Measurements from ENCODE around the gene GPR78. TPM values are rescaled to one million over a fixed set of nuclear protein-coding genes. Genes with fewer than 3 reads are reported as not detected.

GPR78 gene
- total RNA-seq, 1 donor from 2014 or later = 3.2 TPM

GRCh38 chr4:8597791-8598190 is 17.6 kb downstream of the GPR78 start:
- Mint-ChIP-seq H3K27me3 (ENCODE audit: low read depth) (peaks cover 12% of the 10 kb centered on the region), H3K4me3 (no peak overlapping the region), H3K4me1 (peaks cover 18% of the 10 kb centered on the region), H3K36me3 (no peaks in the 10 kb centered on the region), H3K27ac (no peak overlapping the region), H3K9me3 (no peaks in the 10 kb centered on the region)
- TF ChIP-seq, protein P1, sequence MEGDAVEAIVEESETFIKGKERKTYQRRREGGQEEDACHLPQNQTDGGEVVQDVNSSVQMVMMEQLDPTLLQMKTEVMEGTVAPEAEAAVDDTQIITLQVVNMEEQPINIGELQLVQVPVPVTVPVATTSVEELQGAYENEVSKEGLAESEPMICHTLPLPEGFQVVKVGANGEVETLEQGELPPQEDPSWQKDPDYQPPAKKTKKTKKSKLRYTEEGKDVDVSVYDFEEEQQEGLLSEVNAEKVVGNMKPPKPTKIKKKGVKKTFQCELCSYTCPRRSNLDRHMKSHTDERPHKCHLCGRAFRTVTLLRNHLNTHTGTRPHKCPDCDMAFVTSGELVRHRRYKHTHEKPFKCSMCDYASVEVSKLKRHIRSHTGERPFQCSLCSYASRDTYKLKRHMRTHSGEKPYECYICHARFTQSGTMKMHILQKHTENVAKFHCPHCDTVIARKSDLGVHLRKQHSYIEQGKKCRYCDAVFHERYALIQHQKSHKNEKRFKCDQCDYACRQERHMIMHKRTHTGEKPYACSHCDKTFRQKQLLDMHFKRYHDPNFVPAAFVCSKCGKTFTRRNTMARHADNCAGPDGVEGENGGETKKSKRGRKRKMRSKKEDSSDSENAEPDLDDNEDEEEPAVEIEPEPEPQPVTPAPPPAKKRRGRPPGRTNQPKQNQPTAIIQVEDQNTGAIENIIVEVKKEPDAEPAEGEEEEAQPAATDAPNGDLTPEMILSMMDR (IDR thresholded peaks at IDR 0.05; ENCODE audit: unreplicated experiment) = no peak
- DNase-seq (ENCODE audit: low spot score in 2 of 2, unreplicated experiment in 2 of 2) = no peak

- TF ChIP-seq, protein P1 (IDR thresholded peaks at IDR 0.05; ENCODE audit: unreplicated experiment) = no peak
- peaks cover 14% of the 10 kb centered on the region for H3K4me1 Mint-ChIP-seq
- H3K36me3 Mint-ChIP-seq = no peaks in the 10 kb centered on the region
Observed at GRCh38 chr4:8598391-8599090, 18.3 kb downstream of the GPR78 start.

DNA sequence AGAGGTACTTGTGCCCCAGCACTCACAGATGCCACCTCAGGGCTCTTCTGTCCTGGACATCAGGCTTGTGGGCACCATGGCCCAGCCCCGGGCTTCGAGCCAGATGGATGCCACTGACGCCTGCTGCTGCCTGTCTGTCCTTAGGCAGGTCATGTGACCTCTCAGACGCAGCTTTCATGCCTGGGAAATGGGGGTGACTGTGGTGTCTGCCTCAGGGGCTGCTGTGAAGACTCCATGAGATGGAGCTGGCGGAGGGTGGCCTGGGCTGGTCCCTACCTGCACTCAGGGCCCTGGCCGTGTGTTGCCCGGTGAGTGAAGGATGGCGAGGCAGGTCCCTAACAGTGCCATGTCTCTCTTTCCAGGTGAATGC is 18.9 kb downstream of the GPR78 start:
- Mint-ChIP-seq H3K36me3 (no peaks in the 10 kb centered on the region), H3K4me1 (peaks cover 8% of the 10 kb centered on the region), H3K27ac (no peak overlapping the region), H3K4me3 (no peak overlapping the region), H3K9me3 (no peaks in the 10 kb centered on the region), H3K27me3 (ENCODE audit: low read depth) (peaks cover 2% of the 10 kb centered on the region)
- no peak for DNase-seq (ENCODE audit: low spot score in 2 of 2, unreplicated experiment in 2 of 2)
- TF ChIP-seq, protein P1 (IDR thresholded peaks at IDR 0.05; ENCODE audit: unreplicated experiment) = no peak

More at GRCh38 chr4:8598391-8599090, 18.3 kb downstream of the GPR78 start:
- Mint-ChIP-seq H3K27me3 (ENCODE audit: low read depth) (peaks cover 7% of the 10 kb centered on the region), H3K27ac (no peak overlapping the region), H3K9me3 (no peaks in the 10 kb centered on the region), H3K4me3 (no peak overlapping the region)
- no peak for DNase-seq (ENCODE audit: low spot score in 2 of 2, unreplicated experiment in 2 of 2)

GRCh38 chr4:8599657-8600056 is 19.5 kb downstream of the GPR78 start:
- Mint-ChIP-seq H3K27ac (no peak overlapping the region), H3K27me3 (ENCODE audit: low read depth) (no peaks in the 10 kb centered on the region), H3K4me1 (peaks cover 4% of the 10 kb centered on the region), H3K4me3 (no peak overlapping the region), H3K36me3 (no peaks in the 10 kb centered on the region), H3K9me3 (no peaks in the 10 kb centered on the region)
- DNase-seq (ENCODE audit: low spot score in 2 of 2, unreplicated experiment in 2 of 2) = no peak
- TF ChIP-seq, protein P1 (IDR thresholded peaks at IDR 0.05; ENCODE audit: unreplicated experiment) = no peak

DNA sequence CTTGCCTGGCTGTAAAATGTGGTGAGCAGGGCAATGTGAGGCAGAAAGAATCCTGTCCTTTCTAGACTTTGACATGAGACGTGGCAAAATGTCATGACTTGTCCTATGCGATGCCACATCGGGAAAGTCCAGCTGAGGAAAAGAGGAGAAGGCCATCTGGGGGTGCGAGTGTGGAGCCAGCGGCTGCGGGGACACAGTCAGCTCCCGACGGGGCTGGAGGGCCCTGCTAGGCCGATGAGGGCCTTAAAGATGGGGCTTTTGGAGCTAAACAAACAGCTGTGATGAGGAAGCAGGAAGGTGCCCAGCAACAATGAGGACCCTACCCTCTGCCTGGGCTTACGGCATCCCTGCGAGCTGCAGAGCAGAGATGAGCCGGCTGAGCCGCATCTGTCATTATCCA is 20.1 kb downstream of the GPR78 start:
- H3K4me1 Mint-ChIP-seq = peaks cover 4% of the 10 kb centered on the region
- no peak for DNase-seq (ENCODE audit: low spot score in 2 of 2, unreplicated experiment in 2 of 2)
- H3K27me3 Mint-ChIP-seq (ENCODE audit: low read depth) = no peaks in the 10 kb centered on the region
- H3K9me3 Mint-ChIP-seq = no peaks in the 10 kb centered on the region
- TF ChIP-seq, protein P1 (IDR thresholded peaks at IDR 0.05; ENCODE audit: unreplicated experiment) = no peak
- H3K4me3 Mint-ChIP-seq = no peak overlapping the region
- H3K27ac Mint-ChIP-seq = no peak overlapping the region
- H3K36me3 Mint-ChIP-seq = no peaks in the 10 kb centered on the region
